Measurements from ENCODE around the gene CITED2. TPM values are rescaled to one million over a fixed set of nuclear protein-coding genes. Genes with fewer than 3 reads are reported as not detected.

Gene CITED2, protein sequence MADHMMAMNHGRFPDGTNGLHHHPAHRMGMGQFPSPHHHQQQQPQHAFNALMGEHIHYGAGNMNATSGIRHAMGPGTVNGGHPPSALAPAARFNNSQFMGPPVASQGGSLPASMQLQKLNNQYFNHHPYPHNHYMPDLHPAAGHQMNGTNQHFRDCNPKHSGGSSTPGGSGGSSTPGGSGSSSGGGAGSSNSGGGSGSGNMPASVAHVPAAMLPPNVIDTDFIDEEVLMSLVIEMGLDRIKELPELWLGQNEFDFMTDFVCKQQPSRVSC
- polyA plus RNA-seq (2013, experiment 1 of 2), result 91.4 TPM
- 86.1 TPM for polyA plus RNA-seq (2013, experiment 2 of 2)

DNA sequence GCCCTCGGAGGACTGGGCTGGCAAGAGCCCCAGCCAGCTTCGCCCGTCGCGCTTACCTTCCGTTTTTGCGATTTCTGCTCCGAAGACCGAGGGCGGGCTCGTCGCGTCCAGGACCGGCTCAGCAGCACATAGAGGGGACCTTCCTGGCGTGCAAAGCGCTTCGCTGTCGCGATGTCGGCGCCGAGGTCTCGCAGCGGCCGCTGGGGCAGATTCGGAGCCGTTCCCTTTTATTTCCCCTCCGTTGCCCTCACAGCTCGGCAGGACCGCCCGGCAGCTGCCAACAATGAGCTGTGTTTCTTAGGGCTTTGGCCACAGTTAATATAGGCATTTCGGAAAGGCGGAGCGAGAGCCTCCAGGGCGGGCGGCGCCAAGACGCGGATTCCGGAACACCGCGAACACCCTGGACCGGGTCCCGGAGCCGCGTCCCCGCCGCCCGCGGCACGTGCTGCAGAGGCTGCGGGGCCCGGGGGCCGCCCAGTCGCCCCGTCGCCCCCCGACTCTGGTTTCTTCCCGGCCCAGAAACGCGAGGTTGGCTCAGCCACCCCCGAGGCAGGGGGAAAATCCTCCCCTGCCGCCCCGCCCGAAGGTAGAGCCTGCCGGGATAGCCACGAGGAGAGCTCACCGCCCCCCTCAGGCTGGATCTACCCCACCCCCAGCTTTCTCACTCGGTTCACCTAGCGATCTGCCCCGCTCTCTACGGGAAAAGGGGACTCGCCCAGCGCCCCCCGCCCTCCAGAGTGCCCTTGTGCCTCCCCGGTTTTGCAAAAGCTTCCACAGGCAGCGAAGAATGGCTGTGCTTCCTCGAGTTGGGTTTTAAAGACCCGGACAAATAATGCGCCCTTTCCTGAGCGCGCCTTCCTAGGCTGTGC lies at the start of gene CITED2:
Gene CITED2, minus strand, starts transcription at position 292 of the 869 bp plus-strand sequence. CDS start 704 bp downstream, outside the sequence.
- peak within 1 kb of the TSS; percentile 91 for H3K27ac ChIP-seq (ENCODE audit: low read depth, low read length)
- no peaks in the 10 kb centered on the region for H3K27me3 ChIP-seq (ENCODE audit: insufficient read depth, low read length, poor library complexity)
- peak within 1 kb of the TSS; percentile 99 for H3K4me2 ChIP-seq (ENCODE audit: low read length)
- H3K4me3 ChIP-seq (ENCODE audit: low read length), result peak within 1 kb of the TSS; percentile 75
- no peak within 1 kb of the TSS for H4K5ac ChIP-seq (ENCODE audit: low read length)
- peaks cover 11% of the 10 kb centered on the region for H3K4me1 ChIP-seq (ENCODE audit: control insufficient read depth, low read depth, low read length)
- H3K4ac ChIP-seq (ENCODE audit: low read depth, low read length), result peak within 1 kb of the TSS; percentile 95
- H2AK5ac ChIP-seq (ENCODE audit: low read length), result no peak within 1 kb of the TSS
- H2BK120ac ChIP-seq (ENCODE audit: low read depth, low read length), result peak within 1 kb of the TSS; percentile 74
- H3K36me3 ChIP-seq (ENCODE audit: control insufficient read depth, insufficient read depth, low read length), result peaks cover 4% of the 10 kb centered on the region
- peak within 1 kb of the TSS; percentile 83 for H3K23ac ChIP-seq (ENCODE audit: low read length)
- H3K79me2 ChIP-seq (ENCODE audit: control insufficient read depth, insufficient read depth, low read length), result peaks cover 24% of the 10 kb centered on the region
- H3K9ac ChIP-seq (ENCODE audit: low read length), result peak within 1 kb of the TSS; percentile 85
- peak within 1 kb of the TSS; percentile 96 for H3K56ac ChIP-seq (ENCODE audit: low read length)
- no peaks in the 10 kb centered on the region for H3K79me1 ChIP-seq (ENCODE audit: low read length)
- no CpG with 5 or more reads among the region's 82 CpGs for WGBS (ENCODE audit: extremely low coverage, insufficient coverage, low lambda C conversion rate)
- H2BK15ac ChIP-seq (replicated peaks; ENCODE audit: low read depth), result no peak within 1 kb of the TSS
- peak within 1 kb of the TSS; percentile 92 for H2BK5ac ChIP-seq (ENCODE audit: low read length)
- peak; percentile 98 for DNase-seq
- peak within 1 kb of the TSS; percentile 85 for H3K18ac ChIP-seq (ENCODE audit: low read length)
- H4K8ac ChIP-seq (ENCODE audit: low read depth, low read length), result no peak within 1 kb of the TSS

DNA sequence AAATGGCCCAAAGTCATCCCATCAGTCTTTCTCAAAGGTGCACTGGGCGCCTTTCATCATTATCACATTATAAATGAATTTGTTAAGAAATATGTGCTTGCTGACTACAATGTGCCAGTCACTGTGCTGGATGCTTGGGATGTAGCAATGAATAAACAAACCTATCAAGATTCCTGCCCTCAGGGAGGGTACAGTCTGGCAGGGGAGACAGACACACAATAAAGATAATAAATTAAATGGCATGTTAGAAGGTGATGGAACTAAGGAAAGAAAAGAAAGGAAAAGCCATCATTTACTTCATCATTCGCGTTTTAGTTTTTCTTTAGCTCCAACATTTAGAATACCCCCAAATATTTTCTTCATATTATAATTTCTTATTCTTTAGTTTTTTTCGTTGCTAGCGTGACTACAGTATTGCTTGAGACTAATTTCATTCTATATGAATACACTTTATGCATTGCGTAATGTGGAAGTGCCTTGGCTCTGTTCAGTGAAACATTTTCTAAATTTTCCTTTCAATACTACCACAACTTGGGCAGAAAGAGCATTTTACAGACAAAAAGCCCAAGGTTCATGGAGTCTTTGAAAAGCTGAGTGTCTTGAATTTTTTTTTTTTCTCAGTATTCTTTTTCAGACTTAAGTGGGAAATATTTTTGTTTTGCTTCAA lies 48.7 kb upstream of the CITED2 start:
- DNase-seq, result no peak
- H3K9ac ChIP-seq (ENCODE audit: low read length), result no peak overlapping the region
- no peaks in the 10 kb centered on the region for H3K79me2 ChIP-seq (ENCODE audit: control insufficient read depth, insufficient read depth, low read length)
- H3K4ac ChIP-seq (ENCODE audit: low read depth, low read length), result no peak overlapping the region
- no peak overlapping the region for H3K18ac ChIP-seq (ENCODE audit: low read length)
- H2BK5ac ChIP-seq (ENCODE audit: low read length), result no peak overlapping the region
- H3K23ac ChIP-seq (ENCODE audit: low read length), result no peak overlapping the region
- WGBS (ENCODE audit: extremely low coverage, insufficient coverage, low lambda C conversion rate), result 83% methylated on average over 1 of the region's 6 CpGs
- H3K27me3 ChIP-seq (ENCODE audit: insufficient read depth, low read length, poor library complexity), result no peaks in the 10 kb centered on the region
- H2AK5ac ChIP-seq (ENCODE audit: low read length), result no peak overlapping the region
- H4K8ac ChIP-seq (ENCODE audit: low read depth, low read length), result no peak overlapping the region
- no peak overlapping the region for H3K27ac ChIP-seq (ENCODE audit: low read depth, low read length)
- H4K5ac ChIP-seq (ENCODE audit: low read length), result no peak overlapping the region
- H3K4me1 ChIP-seq (ENCODE audit: control insufficient read depth, low read depth, low read length), result no peaks in the 10 kb centered on the region
- no peaks in the 10 kb centered on the region for H3K79me1 ChIP-seq (ENCODE audit: low read length)
- H2BK120ac ChIP-seq (ENCODE audit: low read depth, low read length), result no peak overlapping the region
- H3K36me3 ChIP-seq (ENCODE audit: control insufficient read depth, insufficient read depth, low read length), result no peaks in the 10 kb centered on the region
- H3K56ac ChIP-seq (ENCODE audit: low read length), result no peak overlapping the region
- H3K4me2 ChIP-seq (ENCODE audit: low read length), result no peak overlapping the region
- no peak overlapping the region for H3K4me3 ChIP-seq (ENCODE audit: low read length)
- no peak overlapping the region for H2BK15ac ChIP-seq (replicated peaks; ENCODE audit: low read depth)

DNA sequence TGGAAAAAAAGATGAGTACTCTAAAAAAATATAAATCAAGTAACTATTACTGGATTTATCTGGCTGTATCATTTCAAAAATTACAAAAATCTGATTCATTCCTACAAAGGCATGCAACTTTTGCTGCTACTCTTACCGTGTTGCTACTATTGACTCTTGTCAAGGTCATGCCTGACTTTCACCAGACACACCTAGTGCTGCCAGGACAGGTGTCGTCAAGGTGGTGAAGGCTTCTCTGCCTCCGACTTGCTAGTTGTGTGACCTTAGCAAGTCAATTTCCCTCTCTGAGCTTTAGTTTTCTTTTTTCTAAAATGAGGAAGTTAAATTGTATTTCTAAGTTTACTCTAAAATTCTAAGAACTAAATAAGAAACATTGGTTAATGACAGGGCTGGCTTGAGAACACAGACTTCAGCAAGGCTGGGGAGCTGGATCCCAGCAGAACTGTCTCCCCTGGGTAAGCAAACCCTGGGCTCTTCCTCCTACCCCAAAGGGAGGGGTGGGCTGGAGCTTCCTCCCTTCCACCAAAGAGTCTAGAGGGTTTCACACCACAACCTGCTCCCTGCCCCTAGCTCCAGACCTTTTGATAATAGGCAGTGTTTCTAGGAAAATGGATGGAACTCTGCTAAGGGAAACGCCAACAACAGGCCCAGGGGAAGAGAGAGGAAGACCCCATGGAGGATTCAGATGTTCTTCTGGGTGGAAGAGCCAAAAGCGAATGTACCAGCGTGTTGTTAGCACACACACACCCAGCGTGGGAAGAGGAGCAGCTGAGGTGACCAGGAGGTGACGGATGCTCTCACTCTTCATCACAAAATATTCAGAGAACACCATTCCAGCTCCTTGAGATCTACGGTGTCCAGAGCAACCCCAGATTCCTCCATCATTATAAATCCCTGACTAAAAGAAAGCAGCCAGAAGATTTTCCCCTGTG lies 47.9 kb upstream of the CITED2 start:
- no peak overlapping the region for H3K9ac ChIP-seq (ENCODE audit: low read length)
- H4K8ac ChIP-seq (ENCODE audit: low read depth, low read length), result no peak overlapping the region
- no peaks in the 10 kb centered on the region for H3K4me1 ChIP-seq (ENCODE audit: control insufficient read depth, low read depth, low read length)
- no peak for DNase-seq
- no peak overlapping the region for H2BK5ac ChIP-seq (ENCODE audit: low read length)
- no peak overlapping the region for H3K4me3 ChIP-seq (ENCODE audit: low read length)
- H3K27ac ChIP-seq (ENCODE audit: low read depth, low read length), result no peak overlapping the region
- H3K18ac ChIP-seq (ENCODE audit: low read length), result no peak overlapping the region
- H2AK5ac ChIP-seq (ENCODE audit: low read length), result no peak overlapping the region
- no peaks in the 10 kb centered on the region for H3K36me3 ChIP-seq (ENCODE audit: control insufficient read depth, insufficient read depth, low read length)
- WGBS (ENCODE audit: extremely low coverage, insufficient coverage, low lambda C conversion rate), result no CpG with 5 or more reads among the region's 9 CpGs
- no peak overlapping the region for H3K56ac ChIP-seq (ENCODE audit: low read length)
- no peak overlapping the region for H3K4me2 ChIP-seq (ENCODE audit: low read length)
- no peak overlapping the region for H2BK120ac ChIP-seq (ENCODE audit: low read depth, low read length)
- no peaks in the 10 kb centered on the region for H3K27me3 ChIP-seq (ENCODE audit: insufficient read depth, low read length, poor library complexity)
- H3K4ac ChIP-seq (ENCODE audit: low read depth, low read length), result no peak overlapping the region
- H3K79me2 ChIP-seq (ENCODE audit: control insufficient read depth, insufficient read depth, low read length), result no peaks in the 10 kb centered on the region
- no peak overlapping the region for H3K23ac ChIP-seq (ENCODE audit: low read length)
- no peak overlapping the region for H2BK15ac ChIP-seq (replicated peaks; ENCODE audit: low read depth)
- no peak overlapping the region for H4K5ac ChIP-seq (ENCODE audit: low read length)
- no peaks in the 10 kb centered on the region for H3K79me1 ChIP-seq (ENCODE audit: low read length)

DNA sequence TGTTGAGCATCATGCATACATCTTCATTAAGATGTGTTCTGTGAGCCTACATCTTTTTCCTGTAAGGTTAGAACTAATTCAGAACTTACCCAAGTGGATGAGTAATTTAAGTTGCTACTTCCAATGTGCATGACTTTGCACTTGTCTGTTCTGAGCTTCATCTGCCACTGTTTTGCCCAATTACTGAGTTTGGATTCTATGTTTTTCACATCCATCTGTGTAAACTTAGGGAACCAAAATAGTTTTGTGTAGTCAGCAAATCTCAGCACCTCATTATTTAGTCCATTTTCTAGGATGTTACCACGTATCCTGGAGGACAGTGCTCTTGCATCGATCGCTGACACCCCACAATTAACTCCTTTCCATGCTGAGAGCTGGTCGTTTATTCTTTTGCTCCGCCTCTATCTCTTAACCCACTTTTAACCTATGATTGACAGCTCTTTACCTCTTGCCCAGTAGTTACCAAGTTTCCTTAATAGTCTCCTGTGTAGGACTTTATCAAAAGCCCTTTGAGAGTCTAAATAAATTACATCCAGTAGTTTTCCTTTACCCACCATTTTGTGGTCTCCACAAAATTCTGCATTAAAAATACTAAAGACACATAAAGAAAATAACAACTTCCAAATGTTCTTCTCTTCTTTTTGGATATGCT lies 44.2 kb upstream of the CITED2 start:
- H3K4me1 ChIP-seq (ENCODE audit: control insufficient read depth, low read depth, low read length), result no peaks in the 10 kb centered on the region
- WGBS (ENCODE audit: extremely low coverage, insufficient coverage, low lambda C conversion rate), result no CpG with 5 or more reads among the region's 5 CpGs
- no peak for DNase-seq
- H4K5ac ChIP-seq (ENCODE audit: low read length), result no peak overlapping the region
- H3K56ac ChIP-seq (ENCODE audit: low read length), result no peak overlapping the region
- no peaks in the 10 kb centered on the region for H3K79me2 ChIP-seq (ENCODE audit: control insufficient read depth, insufficient read depth, low read length)
- no peak overlapping the region for H2BK15ac ChIP-seq (replicated peaks; ENCODE audit: low read depth)
- no peak overlapping the region for H3K9ac ChIP-seq (ENCODE audit: low read length)
- H2BK5ac ChIP-seq (ENCODE audit: low read length), result no peak overlapping the region
- H3K4me2 ChIP-seq (ENCODE audit: low read length), result no peak overlapping the region
- no peak overlapping the region for H3K4ac ChIP-seq (ENCODE audit: low read depth, low read length)
- no peak overlapping the region for H4K8ac ChIP-seq (ENCODE audit: low read depth, low read length)
- H3K4me3 ChIP-seq (ENCODE audit: low read length), result no peak overlapping the region
- H3K36me3 ChIP-seq (ENCODE audit: control insufficient read depth, insufficient read depth, low read length), result no peaks in the 10 kb centered on the region
- no peak overlapping the region for H3K18ac ChIP-seq (ENCODE audit: low read length)
- H3K79me1 ChIP-seq (ENCODE audit: low read length), result no peaks in the 10 kb centered on the region
- H3K23ac ChIP-seq (ENCODE audit: low read length), result no peak overlapping the region
- no peak overlapping the region for H3K27ac ChIP-seq (ENCODE audit: low read depth, low read length)
- H3K27me3 ChIP-seq (ENCODE audit: insufficient read depth, low read length, poor library complexity), result no peaks in the 10 kb centered on the region
- H2AK5ac ChIP-seq (ENCODE audit: low read length), result no peak overlapping the region
- no peak overlapping the region for H2BK120ac ChIP-seq (ENCODE audit: low read depth, low read length)

DNA sequence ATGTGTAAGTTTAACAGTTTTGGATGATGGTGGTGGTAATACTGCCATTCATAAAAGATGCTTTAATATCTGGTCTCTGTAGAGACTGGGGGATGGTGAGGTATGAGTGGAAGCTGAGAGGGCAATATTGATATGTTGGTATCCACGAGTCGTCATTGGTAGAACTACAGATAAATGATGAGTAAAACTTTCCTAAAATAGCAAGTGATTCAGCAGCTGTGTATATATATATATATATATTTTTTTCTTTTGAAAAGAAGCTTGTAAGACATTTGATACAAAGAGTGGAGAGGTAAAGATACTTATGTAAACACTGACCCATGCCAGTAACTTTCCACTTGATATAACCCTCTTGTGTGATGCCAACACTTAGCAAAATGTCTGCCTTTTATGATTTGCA lies 41.7 kb upstream of the CITED2 start:
- Histone ChIP-seq H3K36me3 (ENCODE audit: control insufficient read depth, insufficient read depth, low read length) (no peaks in the 10 kb centered on the region), H3K4ac (ENCODE audit: low read depth, low read length) (no peak overlapping the region), H3K79me2 (ENCODE audit: control insufficient read depth, insufficient read depth, low read length) (no peaks in the 10 kb centered on the region), H3K4me2 (ENCODE audit: low read length) (no peak overlapping the region), H3K27ac (ENCODE audit: low read depth, low read length) (no peak overlapping the region), H3K4me1 (ENCODE audit: control insufficient read depth, low read depth, low read length) (no peaks in the 10 kb centered on the region), H2BK5ac (ENCODE audit: low read length) (no peak overlapping the region), H3K79me1 (ENCODE audit: low read length) (no peaks in the 10 kb centered on the region), H4K8ac (ENCODE audit: low read depth, low read length) (no peak overlapping the region), H3K18ac (ENCODE audit: low read length) (no peak overlapping the region), H2BK120ac (ENCODE audit: low read depth, low read length) (no peak overlapping the region), H2BK15ac (replicated peaks; ENCODE audit: low read depth) (no peak overlapping the region), H3K9ac (ENCODE audit: low read length) (no peak overlapping the region), H3K56ac (ENCODE audit: low read length) (no peak overlapping the region), H3K27me3 (ENCODE audit: insufficient read depth, low read length, poor library complexity) (no peaks in the 10 kb centered on the region), H2AK5ac (ENCODE audit: low read length) (no peak overlapping the region), H3K4me3 (ENCODE audit: low read length) (no peak overlapping the region), H4K5ac (ENCODE audit: low read length) (no peak overlapping the region), H3K23ac (ENCODE audit: low read length) (no peak overlapping the region)
- DNase-seq, result no peak
- no CpG with 5 or more reads among the region's 2 CpGs for WGBS (ENCODE audit: extremely low coverage, insufficient coverage, low lambda C conversion rate)

Measured in mesendoderm (in vitro differentiated cells).